Measurements from ENCODE around the gene FCF1. TPM values are rescaled to one million over a fixed set of nuclear protein-coding genes. Genes with fewer than 3 reads are reported as not detected.

The FCF1 gene
- total and polyA plus RNA-seq, 9 of the 15 experiments (the other 6 are each of a cell fraction or from before 2014, with no cell fraction given) = 6.8 to 91.9 (median 40.0) TPM

- TF ChIP-seq AFF1 (IDR thresholded peaks at IDR 0.05; ENCODE audit: low read depth in 1 of 2, partially characterized antibody in 2 of 2) = no peak
- TF ChIP-seq NCOA4 (IDR thresholded peaks at IDR 0.05; ENCODE audit: partially characterized antibody) = no peak
- 0 out of 2 replicates have a peak, but pooled peaks have one; percentile 65 for TF ChIP-seq ELF4 (CRISPR knock-in tag; IDR thresholded peaks at IDR 0.05)
- no peak for TF ChIP-seq SREBF2 (CRISPR knock-in tag; IDR thresholded peaks at IDR 0.05)
- no peak for TF ChIP-seq E2F6 (IDR thresholded peaks at IDR 0.05; ENCODE audit: borderline replicate concordance in 1 of 2, extremely low read depth in 1 of 2, insufficient read depth in 1 of 2, insufficient read length in 1 of 2, low read depth in 1 of 2, low read length in 1 of 2, poor library complexity in 1 of 2, severe bottlenecking in 1 of 2)
- no peak for TF ChIP-seq BDP1 (IDR thresholded peaks at IDR 0.05; ENCODE audit: insufficient read depth, insufficient read length)
- TF ChIP-seq ZBED1 (IDR thresholded peaks at IDR 0.05) = no peak
- no peak for TF ChIP-seq SMARCC2 (IDR thresholded peaks at IDR 0.05; ENCODE audit: low read depth)
- 0 out of 2 replicates have a peak, but pooled peaks have one; percentile 19 for TF ChIP-seq POLR2H (tag; IDR thresholded peaks at IDR 0.05; ENCODE audit: low read depth)
- TF ChIP-seq AFF4 (CRISPR knock-in tag; IDR thresholded peaks at IDR 0.05) = no peak
Measured at GRCh38 chr14:74712499-74713394, at the start of gene FCF1, which contains the start of gene AREL1 (continued).
